Measurements from ENCODE around the gene ADGRD2.

ADGRD2 gene

GRCh38 chr9:124475868-124476690 lies 25.8 kb downstream of the ADGRD2 start:
- Mint-ChIP-seq H3K36me3 (ENCODE audit: low read depth) (no peaks in the 10 kb centered on the region), H3K4me1 (ENCODE audit: low read depth) (no peaks in the 10 kb centered on the region), H3K9me3 (no peaks in the 10 kb centered on the region), H3K4me3 (no peak overlapping the region), H3K27me3 (peaks cover 39% of the 10 kb centered on the region), H3K27ac (no peak overlapping the region)
- no peak for DNase-seq

DNA sequence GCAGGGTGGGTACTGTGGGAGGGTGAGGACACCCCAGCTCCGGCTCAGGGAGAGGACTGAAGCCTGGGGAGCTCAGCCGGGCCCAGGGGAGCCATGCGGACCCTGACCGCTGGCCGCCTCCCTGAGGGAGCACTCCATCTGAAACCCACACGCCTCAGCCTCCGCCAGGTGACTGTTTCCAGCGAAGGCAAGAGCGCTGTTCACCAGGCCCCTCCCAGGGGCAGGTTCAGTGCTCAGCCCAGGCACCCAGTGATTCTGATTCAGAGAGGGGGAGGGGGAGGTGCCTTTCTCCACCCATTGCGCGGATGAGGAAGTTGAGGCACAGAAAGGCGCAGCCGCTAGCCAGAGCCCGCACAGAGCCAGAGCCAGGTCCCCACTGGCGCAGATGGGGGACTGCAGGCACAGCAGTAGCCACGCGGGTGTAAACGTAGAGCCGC lies 27.0 kb downstream of the ADGRD2 start:
- Mint-ChIP-seq H3K36me3 (ENCODE audit: low read depth) (no peaks in the 10 kb centered on the region), H3K4me3 (no peak overlapping the region), H3K9me3 (no peaks in the 10 kb centered on the region), H3K4me1 (ENCODE audit: low read depth) (no peaks in the 10 kb centered on the region), H3K27me3 (peaks cover 36% of the 10 kb centered on the region), H3K27ac (no peak overlapping the region)
- DNase-seq = no peak

- Mint-ChIP-seq H3K4me3 (no peak overlapping the region), H3K27me3 (peaks cover 36% of the 10 kb centered on the region), H3K9me3 (no peaks in the 10 kb centered on the region), H3K4me1 (ENCODE audit: low read depth) (no peaks in the 10 kb centered on the region), H3K27ac (no peak overlapping the region), H3K36me3 (ENCODE audit: low read depth) (no peaks in the 10 kb centered on the region)
- DNase-seq = no peak
Measured at GRCh38 chr9:124477648-124478285, 27.5 kb downstream of the ADGRD2 start.

DNA sequence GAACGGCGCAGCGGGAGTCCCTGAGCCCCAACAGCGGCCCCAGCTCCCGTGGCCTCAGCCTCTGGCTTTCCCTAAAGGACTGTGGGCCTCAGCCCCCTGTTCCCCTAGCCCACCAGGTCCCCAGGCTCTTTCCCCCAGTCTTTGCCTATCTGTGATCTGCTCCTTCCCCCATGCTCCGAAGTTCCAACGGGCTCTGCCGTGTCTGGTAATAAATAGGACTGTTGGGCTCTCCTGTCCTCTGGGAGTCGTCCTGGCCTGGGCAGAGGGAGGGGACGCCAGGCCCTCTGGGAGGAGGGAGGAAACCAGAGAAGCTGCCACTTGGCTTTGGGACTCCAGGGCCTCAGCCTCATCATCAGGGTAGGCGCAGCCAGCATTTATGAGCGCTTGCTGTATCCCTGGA lies 28.1 kb downstream of the ADGRD2 start:
- Mint-ChIP-seq H3K27me3 (peaks cover 35% of the 10 kb centered on the region), H3K36me3 (ENCODE audit: low read depth) (no peaks in the 10 kb centered on the region), H3K27ac (no peak overlapping the region), H3K9me3 (no peaks in the 10 kb centered on the region), H3K4me3 (no peak overlapping the region), H3K4me1 (ENCODE audit: low read depth) (no peaks in the 10 kb centered on the region)
- DNase-seq = no peak

DNA sequence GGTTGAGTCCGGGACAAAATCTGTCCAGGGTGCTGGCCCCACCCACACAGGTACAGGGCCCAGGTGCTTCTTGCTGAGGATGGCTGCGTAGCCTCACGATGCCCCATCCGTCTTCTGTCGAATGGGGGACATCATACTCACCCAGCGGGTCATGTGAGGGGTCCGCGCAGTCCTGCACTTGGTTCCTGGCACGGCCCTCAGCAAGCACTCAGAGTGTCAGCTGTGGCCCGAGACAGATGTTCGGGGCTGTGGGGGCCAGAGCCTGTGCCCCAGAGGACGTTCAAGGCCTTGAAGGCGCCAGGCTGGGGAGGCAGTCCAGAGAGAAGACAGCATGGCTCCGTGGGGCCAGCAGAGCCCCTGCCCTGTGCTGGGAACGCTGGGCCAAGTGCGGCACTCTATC lies 29.1 kb downstream of the ADGRD2 start:
- DNase-seq = no peak
- H3K4me3 Mint-ChIP-seq = no peak overlapping the region
- no peak overlapping the region for H3K27ac Mint-ChIP-seq
- H3K36me3 Mint-ChIP-seq (ENCODE audit: low read depth) = no peaks in the 10 kb centered on the region
- no peaks in the 10 kb centered on the region for H3K9me3 Mint-ChIP-seq
- peaks cover 30% of the 10 kb centered on the region for H3K27me3 Mint-ChIP-seq
- no peaks in the 10 kb centered on the region for H3K4me1 Mint-ChIP-seq (ENCODE audit: low read depth)

DNA sequence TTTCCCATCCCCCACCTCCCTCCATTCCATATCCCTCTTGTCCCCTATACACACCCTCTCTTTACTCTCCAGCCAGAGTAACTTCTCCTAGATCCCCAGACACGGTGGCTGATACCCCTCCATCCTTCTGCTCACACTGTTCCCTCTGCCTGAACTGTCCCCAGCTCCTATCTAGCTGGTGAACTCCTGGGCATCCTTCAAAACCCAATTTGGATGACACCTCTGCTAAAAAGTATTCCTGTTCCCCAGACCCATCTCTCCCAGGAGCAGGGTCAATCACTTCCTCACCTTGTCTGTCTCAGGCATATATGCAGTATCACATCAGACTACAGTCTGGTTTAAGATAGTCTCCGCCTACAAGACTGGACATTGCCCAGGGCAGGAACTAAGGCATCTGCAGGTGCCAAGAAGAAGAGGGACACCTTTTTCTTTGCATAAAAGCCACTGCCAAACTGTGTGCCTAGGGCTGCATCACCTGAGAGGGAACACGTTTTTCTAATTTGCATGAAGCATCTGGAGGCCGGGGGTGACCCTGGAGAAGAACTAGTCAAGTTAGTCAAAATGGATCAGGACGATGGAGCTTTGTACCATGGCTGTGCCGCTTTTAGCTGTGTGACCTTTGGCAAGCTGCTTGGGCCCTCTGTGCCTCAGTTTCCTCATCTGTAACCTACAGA lies 29.8 kb downstream of the ADGRD2 start:
- Mint-ChIP-seq H3K4me1 (ENCODE audit: low read depth) (no peaks in the 10 kb centered on the region), H3K4me3 (no peak overlapping the region), H3K36me3 (ENCODE audit: low read depth) (no peaks in the 10 kb centered on the region), H3K27ac (no peak overlapping the region), H3K9me3 (no peaks in the 10 kb centered on the region), H3K27me3 (peaks cover 30% of the 10 kb centered on the region)
- no peak for DNase-seq

DNA sequence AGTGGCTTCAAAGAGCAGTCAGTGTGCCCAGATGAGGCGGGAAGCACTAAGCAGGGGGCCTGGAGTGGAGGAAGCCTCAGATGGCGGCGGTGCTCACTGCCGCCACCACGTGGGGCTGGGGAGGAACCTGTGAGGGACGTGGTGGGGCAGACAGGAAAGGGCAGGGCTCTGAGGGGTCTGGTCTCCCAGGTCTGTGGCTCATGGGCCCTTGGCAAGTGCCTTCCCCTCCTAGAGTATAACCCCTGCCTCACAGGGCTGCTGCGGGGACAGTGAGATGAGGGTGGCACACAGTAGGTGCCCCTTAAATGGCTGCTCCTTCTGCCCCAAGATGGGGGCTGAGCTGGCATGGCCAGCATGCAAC lies 30.4 kb downstream of the ADGRD2 start:
- no peak for DNase-seq
- no peak overlapping the region for H3K27ac Mint-ChIP-seq
- no peaks in the 10 kb centered on the region for H3K36me3 Mint-ChIP-seq (ENCODE audit: low read depth)
- no peak overlapping the region for H3K4me3 Mint-ChIP-seq
- no peaks in the 10 kb centered on the region for H3K4me1 Mint-ChIP-seq (ENCODE audit: low read depth)
- no peaks in the 10 kb centered on the region for H3K9me3 Mint-ChIP-seq
- peaks cover 30% of the 10 kb centered on the region for H3K27me3 Mint-ChIP-seq

DNA sequence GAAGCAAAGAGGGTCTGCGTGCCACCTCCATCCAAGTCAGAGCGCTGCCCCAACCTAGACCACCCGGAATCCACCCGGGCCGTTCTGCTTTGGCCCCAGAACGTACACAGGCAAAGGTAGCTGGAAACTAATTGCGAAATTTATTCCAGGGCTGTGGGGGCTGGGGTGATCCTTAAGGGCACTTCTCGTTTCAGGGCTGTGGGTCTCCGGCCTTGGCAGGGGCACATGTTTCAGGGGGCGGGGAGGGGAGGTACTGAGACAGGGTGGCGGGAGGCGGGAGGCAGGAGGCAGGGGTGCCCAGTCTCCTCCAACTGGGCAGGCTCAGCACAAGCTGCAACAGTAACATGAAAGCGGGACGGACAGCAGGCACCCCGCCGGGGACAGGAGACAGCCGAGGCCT lies 30.9 kb downstream of the ADGRD2 start:
- Mint-ChIP-seq H3K4me3 (no peak overlapping the region), H3K4me1 (ENCODE audit: low read depth) (no peaks in the 10 kb centered on the region), H3K36me3 (ENCODE audit: low read depth) (no peaks in the 10 kb centered on the region), H3K27me3 (peaks cover 29% of the 10 kb centered on the region), H3K27ac (no peak overlapping the region), H3K9me3 (no peaks in the 10 kb centered on the region)
- no peak for DNase-seq

DNA sequence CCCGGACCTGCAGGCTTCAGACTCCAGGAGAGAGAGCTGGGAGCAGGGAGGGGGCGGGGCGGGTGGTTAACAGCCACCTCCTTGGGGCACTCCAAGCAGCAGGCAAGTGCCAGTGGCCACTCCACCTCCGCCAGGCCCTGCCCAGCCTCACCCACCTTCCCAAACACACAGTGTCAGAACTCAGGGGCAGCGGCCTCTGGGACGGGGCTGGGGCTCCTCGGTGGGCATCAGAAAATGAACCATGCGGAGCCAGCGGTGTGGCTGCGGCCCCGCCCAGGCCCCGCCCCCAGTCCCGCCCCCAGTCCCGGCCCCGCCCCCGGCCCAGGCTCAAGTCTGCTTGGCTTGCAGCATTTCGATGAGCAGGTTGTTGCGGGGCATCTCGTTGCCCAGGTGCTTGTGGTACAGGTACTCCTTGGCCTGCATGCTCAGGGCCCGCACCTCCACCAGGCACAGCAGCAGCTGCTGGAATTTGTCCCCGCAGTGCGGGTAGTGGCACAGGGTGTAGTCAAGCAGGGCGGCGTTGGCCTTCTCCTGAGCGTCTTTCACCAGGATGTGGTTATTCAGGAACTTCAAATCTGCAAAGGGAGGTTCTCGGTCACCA lies 32.3 kb downstream of the ADGRD2 start:
- Mint-ChIP-seq H3K27ac (no peak overlapping the region), H3K27me3 (peaks cover 17% of the 10 kb centered on the region), H3K9me3 (no peaks in the 10 kb centered on the region), H3K36me3 (ENCODE audit: low read depth) (no peaks in the 10 kb centered on the region), H3K4me3 (no peak overlapping the region), H3K4me1 (ENCODE audit: low read depth) (no peaks in the 10 kb centered on the region)
- DNase-seq = no peak

- Mint-ChIP-seq H3K27me3 (peaks cover 11% of the 10 kb centered on the region), H3K27ac (no peak overlapping the region), H3K9me3 (no peaks in the 10 kb centered on the region), H3K4me3 (no peak overlapping the region), H3K4me1 (ENCODE audit: low read depth) (no peaks in the 10 kb centered on the region), H3K36me3 (ENCODE audit: low read depth) (no peaks in the 10 kb centered on the region)
- DNase-seq = no peak
Measured at GRCh38 chr9:124483481-124483880, 33.2 kb downstream of the ADGRD2 start.

- Mint-ChIP-seq H3K36me3 (ENCODE audit: low read depth) (no peaks in the 10 kb centered on the region), H3K4me1 (ENCODE audit: low read depth) (no peaks in the 10 kb centered on the region), H3K4me3 (no peak overlapping the region), H3K9me3 (no peaks in the 10 kb centered on the region), H3K27me3 (peaks cover under 1% of the 10 kb centered on the region), H3K27ac (no peak overlapping the region)
- no peak for DNase-seq
Measured at GRCh38 chr9:124485201-124485600, 35.0 kb downstream of the ADGRD2 start.

- no peak for DNase-seq
- Mint-ChIP-seq H3K27ac (no peak overlapping the region), H3K4me3 (no peak overlapping the region), H3K4me1 (ENCODE audit: low read depth) (no peaks in the 10 kb centered on the region), H3K36me3 (ENCODE audit: low read depth) (no peaks in the 10 kb centered on the region), H3K9me3 (no peaks in the 10 kb centered on the region), H3K27me3 (no peaks in the 10 kb centered on the region)
Measured at GRCh38 chr9:124485936-124486335, 35.7 kb downstream of the ADGRD2 start.

DNA sequence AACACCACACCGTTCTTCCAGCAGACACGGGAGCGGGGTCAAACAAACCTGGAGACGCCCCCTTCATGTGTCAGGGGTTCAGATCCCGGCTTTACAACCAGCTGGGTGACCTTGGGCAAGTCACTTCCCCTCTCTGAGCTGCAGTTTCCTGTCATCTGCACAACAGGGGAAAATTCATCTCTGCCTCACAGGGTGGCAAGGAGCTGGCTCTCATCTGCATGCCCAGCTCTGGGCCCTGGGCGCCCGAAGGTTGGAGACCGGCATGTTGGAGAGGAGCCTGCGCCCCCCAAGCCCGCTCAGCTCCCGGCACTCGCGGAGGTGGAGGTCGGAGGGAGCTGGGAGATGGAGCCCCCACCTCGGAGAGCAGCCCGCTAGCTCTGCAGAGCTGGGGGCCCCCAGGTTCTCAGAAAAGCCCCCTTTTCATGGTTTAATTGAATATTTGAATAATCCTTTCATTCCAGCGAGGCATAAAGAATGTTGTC lies 36.6 kb downstream of the ADGRD2 start:
- no peaks in the 10 kb centered on the region for H3K27me3 Mint-ChIP-seq
- H3K4me3 Mint-ChIP-seq = no peak overlapping the region

GRCh38 chr9:124487260-124488182 lies 37.3 kb downstream of the ADGRD2 start:
- Mint-ChIP-seq H3K36me3 (ENCODE audit: low read depth) (no peaks in the 10 kb centered on the region), H3K27me3 (no peaks in the 10 kb centered on the region), H3K27ac (no peak overlapping the region), H3K4me3 (no peak overlapping the region), H3K9me3 (no peaks in the 10 kb centered on the region), H3K4me1 (ENCODE audit: low read depth) (no peaks in the 10 kb centered on the region)
- no peak for DNase-seq

More for the DNA sequence above, 36.6 kb downstream of the ADGRD2 start:
- no peak for DNase-seq
- H3K36me3 Mint-ChIP-seq (ENCODE audit: low read depth) = no peaks in the 10 kb centered on the region
- H3K27ac Mint-ChIP-seq = no peak overlapping the region
- H3K9me3 Mint-ChIP-seq = no peaks in the 10 kb centered on the region
- H3K4me1 Mint-ChIP-seq (ENCODE audit: low read depth) = no peaks in the 10 kb centered on the region
